Peyer's patch (tissue), 4 donors: ENCODE measurements around the gene ITPKB. TPM values are rescaled to one million over a fixed set of nuclear protein-coding genes. Genes with fewer than 3 reads are reported as not detected.

Experiments
- DNase-seq, 3 donors: peaks; one replicate each; pipeline ENCODE4 v3.0.0-alpha.2; 2017 to 2019
- H3K27ac ChIP-seq, 4 donors: fragments of 200-600 bp; sonication (generic); one replicate each; pipeline ENCODE4 v1.5.1; 2016 to 2019
- H3K27me3 ChIP-seq, 2 donors: fragments of 200-600 bp; sonication (generic); one replicate each; pipeline ENCODE4 v1.5.1; 2019
- H3K36me3 ChIP-seq, 3 donors: fragments of 200-600 bp; sonication (generic); one replicate each; pipeline ENCODE4 v1.5.1; 2016 to 2019
- H3K4me1 ChIP-seq, 4 donors: fragments of 200-600 bp; sonication (generic); one replicate each; pipeline ENCODE4 v1.5.1; 2016 to 2019
- H3K4me3 ChIP-seq, 4 donors: fragments of 200-600 bp; sonication (generic); 1 replicate in 3 of 4; 2 replicates in 1 of 4; pipeline ENCODE4 v1.5.1; 2016 to 2019; ENCODE audit warnings: mild to moderate bottlenecking in 1 of 4
- H3K9me3 ChIP-seq, 4 donors: fragments of 200-600 bp; sonication (generic); one replicate each; pipeline ENCODE4 v1.5.1; 2016 to 2019; ENCODE audit warnings: mild to moderate bottlenecking in 1 of 4
- POLR2A ChIP-seq, 2 donors: fragments of 450-650 bp; IDR thresholded peaks; one replicate each; pipeline ENCODE4 v1.5.1; 2017; ENCODE audit warnings: antibody characterized with exemption in 2 of 2, mild to moderate bottlenecking in 2 of 2, moderate library complexity in 2 of 2
- total RNA-seq, 4 donors: library from RNA; depleted of rRNA; stranded (reverse); fragments of >200 nt; gene quantifications; one replicate each; pipeline ENCODE4 v1.1.0, GENCODE V29; 2016
- TF ChIP-seq, protein P1 (sequence below), 6 experiments: fragments of 450-650 bp in 4 of 6; fragments of 200-600 bp in 2 of 6; sonication (generic) in 1 of 6; IDR thresholded peaks; one replicate each; pipeline ENCODE4 v1.5.1; 2017 to 2019; ENCODE audit warnings: antibody characterized with exemption in 6 of 6, mild to moderate bottlenecking in 3 of 6, moderate library complexity in 1 of 6

ITPKB gene
- total RNA-seq, 4 donors from 2014 or later: 9.5 to 36.3 (median 23.0) TPM

DNA sequence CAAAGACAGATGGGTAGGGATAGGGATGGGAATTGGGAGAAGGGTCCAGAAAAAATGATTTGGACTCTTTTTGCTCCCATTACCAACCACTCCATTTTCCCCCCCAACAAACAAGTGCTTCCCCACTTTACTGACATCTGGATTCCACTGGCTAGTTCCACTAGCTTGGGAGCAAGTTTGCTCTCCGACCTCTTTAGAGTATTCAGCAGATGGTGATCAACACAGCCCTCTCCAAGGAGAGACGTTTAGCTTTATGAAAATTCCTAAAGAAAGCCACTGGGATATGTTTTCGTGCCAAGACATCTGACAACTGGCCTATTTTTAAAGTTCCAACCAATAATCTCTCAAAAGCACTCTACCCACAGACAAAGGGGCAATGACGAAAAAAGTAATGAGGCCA lies 50.3 kb downstream of the ITPKB start:
- peak overlapping the region in 3 of 4 donors; percentile 5 to 71 (median 43) for H3K27ac ChIP-seq
- no peak overlapping the region for H3K4me3 ChIP-seq
- no peaks in the 10 kb centered on the region for H3K36me3 ChIP-seq
- TF ChIP-seq, protein P1, sequence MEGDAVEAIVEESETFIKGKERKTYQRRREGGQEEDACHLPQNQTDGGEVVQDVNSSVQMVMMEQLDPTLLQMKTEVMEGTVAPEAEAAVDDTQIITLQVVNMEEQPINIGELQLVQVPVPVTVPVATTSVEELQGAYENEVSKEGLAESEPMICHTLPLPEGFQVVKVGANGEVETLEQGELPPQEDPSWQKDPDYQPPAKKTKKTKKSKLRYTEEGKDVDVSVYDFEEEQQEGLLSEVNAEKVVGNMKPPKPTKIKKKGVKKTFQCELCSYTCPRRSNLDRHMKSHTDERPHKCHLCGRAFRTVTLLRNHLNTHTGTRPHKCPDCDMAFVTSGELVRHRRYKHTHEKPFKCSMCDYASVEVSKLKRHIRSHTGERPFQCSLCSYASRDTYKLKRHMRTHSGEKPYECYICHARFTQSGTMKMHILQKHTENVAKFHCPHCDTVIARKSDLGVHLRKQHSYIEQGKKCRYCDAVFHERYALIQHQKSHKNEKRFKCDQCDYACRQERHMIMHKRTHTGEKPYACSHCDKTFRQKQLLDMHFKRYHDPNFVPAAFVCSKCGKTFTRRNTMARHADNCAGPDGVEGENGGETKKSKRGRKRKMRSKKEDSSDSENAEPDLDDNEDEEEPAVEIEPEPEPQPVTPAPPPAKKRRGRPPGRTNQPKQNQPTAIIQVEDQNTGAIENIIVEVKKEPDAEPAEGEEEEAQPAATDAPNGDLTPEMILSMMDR (IDR thresholded peaks at IDR 0.05): no peak
- TF ChIP-seq POLR2A (IDR thresholded peaks at IDR 0.05): no peak
- peaks cover 0 to 41% (median 13%) of the 10 kb centered on the region in 4 donors for H3K4me1 ChIP-seq
- no peak for DNase-seq
- no peaks in the 10 kb centered on the region for H3K27me3 ChIP-seq
- H3K9me3 ChIP-seq: no peaks in the 10 kb centered on the region

DNA sequence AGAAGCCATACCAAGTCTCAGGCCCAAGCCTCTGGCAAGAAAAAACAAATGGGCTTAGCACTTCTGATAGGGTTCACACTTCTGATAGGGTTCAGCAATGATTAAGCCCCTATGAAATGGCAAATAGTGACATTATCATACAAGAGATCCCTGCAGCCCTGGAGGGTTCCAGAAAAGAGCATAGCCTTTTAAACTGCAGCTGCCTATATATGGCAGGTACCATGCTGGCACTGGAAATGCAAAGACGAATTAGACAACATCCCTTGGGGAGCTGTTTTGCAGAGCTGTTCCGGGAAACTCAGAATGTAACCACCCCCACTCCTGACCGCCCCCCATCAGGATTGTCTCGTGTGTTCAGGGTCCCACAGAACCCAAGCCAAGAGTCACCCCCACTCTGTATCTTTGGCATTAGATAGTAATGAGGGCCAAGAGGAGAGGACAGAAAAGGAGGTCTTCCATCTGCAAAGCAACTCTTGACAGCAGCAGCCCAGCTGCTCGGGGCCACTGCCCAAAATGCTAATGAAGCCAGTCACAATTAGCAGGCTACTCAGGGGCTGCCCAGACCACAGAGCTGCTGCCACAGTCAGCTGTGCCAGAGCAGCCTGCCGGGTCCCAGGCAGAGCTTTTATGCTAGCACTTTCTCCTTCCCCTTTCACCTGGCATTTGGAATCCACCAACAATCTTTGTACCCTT lies 50.9 kb downstream of the ITPKB start:
- Histone ChIP-seq H3K4me1 (peaks cover 0 to 40% (median 13%) of the 10 kb centered on the region in 4 donors), H3K27me3 (no peaks in the 10 kb centered on the region), H3K36me3 (no peaks in the 10 kb centered on the region), H3K9me3 (no peaks in the 10 kb centered on the region), H3K4me3 (no peak overlapping the region), H3K27ac (peak overlapping the region in 3 of 4 donors; percentile 5 to 71 (median 43))
- TF ChIP-seq POLR2A (IDR thresholded peaks at IDR 0.05): no peak
- TF ChIP-seq, protein P1 (IDR thresholded peaks at IDR 0.05): no peak
- DNase-seq: no peak

DNA sequence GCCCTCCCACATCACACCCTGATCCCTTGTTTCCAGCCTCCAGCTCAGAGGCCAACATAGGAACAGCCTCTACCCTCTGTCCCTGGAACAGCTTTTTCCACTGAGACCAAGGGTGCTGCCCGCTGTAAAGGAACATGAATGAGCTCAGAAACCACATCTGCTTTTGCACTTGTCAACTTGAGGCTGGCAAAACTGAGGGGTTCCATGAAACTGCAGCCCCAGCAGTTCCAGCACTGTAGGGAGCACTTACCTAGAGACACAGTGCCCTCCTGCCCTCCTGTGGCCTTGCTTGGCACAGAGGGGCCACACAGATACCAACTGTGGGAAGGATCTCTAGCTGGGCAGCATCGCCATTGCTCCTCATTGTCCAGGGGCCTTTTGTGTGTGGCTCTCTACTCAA lies 51.7 kb downstream of the ITPKB start:
- peak in 1 of 3 donors; percentile 45 for DNase-seq
- no peaks in the 10 kb centered on the region for H3K27me3 ChIP-seq
- H3K9me3 ChIP-seq: no peaks in the 10 kb centered on the region
- TF ChIP-seq POLR2A (IDR thresholded peaks at IDR 0.05): no peak
- TF ChIP-seq, protein P1 (IDR thresholded peaks at IDR 0.05): peak in 3 of 6 experiments; percentile 17 to 29 (median 18)
- no peak overlapping the region for H3K4me3 ChIP-seq
- H3K27ac ChIP-seq: peak overlapping the region in 2 of 4 donors; percentile 43 to 71
- peaks cover 0 to 33% (median 13%) of the 10 kb centered on the region in 4 donors for H3K4me1 ChIP-seq
- H3K36me3 ChIP-seq: no peaks in the 10 kb centered on the region

DNA sequence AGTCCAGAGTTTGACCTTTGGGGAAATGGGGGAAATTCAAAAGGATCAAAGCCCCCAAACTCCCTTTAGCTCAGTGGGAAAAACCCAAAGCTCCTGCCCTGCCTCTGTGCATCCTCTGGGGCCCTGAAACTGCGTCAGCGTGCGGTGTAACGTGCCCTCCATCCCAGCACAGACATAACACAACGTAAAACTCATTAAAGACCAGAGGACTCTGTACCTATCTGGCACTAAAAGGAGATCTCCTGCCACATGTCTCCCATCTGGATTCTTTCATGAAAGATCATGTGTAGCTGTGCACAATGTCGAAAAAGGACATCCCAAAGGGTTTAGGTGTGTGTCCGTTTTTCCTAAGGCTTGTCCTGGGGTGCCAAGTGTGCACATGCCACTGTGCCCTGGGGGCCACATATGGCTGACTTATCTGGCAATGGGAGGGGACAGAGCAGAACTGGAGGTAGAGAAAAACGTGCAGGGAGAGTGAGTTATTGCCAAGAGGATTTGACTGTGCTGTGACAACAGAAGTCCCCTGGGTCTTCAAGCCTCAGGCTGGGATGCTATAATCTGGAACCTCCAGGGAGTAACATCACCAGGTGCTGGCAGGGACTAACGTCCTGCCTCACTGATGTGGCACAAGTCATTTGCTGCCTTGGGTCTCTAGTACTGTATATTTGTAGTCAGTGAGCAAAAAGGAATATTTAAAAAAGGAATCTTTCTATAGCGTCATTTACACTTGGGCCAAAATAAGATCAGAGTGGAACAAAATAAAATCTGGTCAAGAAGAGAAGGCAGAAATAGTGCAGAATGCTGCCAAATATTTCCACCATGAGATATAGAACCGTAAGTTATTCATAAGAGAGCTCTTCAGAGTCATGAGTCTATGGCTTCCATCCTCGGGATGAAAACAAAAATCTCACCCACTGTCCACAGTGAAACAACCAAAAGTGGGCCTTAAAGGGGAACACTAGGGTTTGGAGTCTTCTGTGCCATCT lies 52.3 kb downstream of the ITPKB start:
- H3K27me3 ChIP-seq: no peaks in the 10 kb centered on the region
- H3K9me3 ChIP-seq: no peaks in the 10 kb centered on the region
- TF ChIP-seq POLR2A (IDR thresholded peaks at IDR 0.05): no peak
- TF ChIP-seq, protein P1 (IDR thresholded peaks at IDR 0.05): no peak
- DNase-seq: no peak
- no peaks in the 10 kb centered on the region for H3K36me3 ChIP-seq
- no peak overlapping the region for H3K4me3 ChIP-seq
- peak overlapping the region in 2 of 4 donors; percentile 3 to 71 for H3K27ac ChIP-seq
- peaks cover 0 to 32% (median 12%) of the 10 kb centered on the region in 4 donors for H3K4me1 ChIP-seq

DNA sequence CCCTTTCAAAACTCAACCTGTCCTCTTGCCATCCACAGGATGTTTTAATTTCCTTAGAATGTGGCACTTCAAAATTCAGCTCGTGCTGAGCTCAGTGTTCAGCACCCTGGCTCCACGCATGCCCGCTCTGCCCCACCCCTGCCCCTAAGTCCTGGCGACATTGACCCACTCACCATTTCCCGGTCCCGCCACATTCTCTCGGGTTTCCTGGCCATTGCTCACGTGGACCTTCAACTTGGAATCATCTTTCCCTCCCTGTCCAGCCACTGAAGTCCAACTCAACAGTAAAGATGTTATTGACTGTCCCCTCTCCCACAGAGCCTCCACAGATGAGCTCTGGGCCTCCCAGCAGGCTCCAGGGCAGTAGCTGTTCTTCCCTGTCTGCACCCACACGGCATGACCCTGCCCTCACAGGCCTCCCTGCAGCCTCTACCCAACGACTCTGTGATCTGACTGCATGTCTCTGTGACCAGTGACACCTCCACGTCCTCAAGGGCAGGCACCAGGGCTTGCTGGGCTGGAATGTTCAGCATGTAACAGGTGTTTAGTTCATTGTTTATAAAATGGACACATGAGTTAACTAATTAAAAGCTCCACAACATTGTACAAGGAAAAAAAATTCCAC lies 53.8 kb downstream of the ITPKB start:
- no peaks in the 10 kb centered on the region for H3K27me3 ChIP-seq
- H3K4me1 ChIP-seq: peaks cover 0 to 36% (median 12%) of the 10 kb centered on the region in 4 donors
- no peak overlapping the region for H3K4me3 ChIP-seq
- H3K27ac ChIP-seq: peak overlapping the region in 1 of 4 donors; percentile 7
- TF ChIP-seq POLR2A (IDR thresholded peaks at IDR 0.05): no peak
- TF ChIP-seq, protein P1 (IDR thresholded peaks at IDR 0.05): no peak
- H3K9me3 ChIP-seq: no peaks in the 10 kb centered on the region
- DNase-seq: peak in 1 of 3 donors; percentile 39
- H3K36me3 ChIP-seq: no peaks in the 10 kb centered on the region
